SW 1271 (cell line): Measurements from ENCODE around the gene ERC2.
"Not testable (repeated sequence)": the region's sequence is repeated elsewhere in the genome, so short reads cannot be mapped to it uniquely, and the experiment has no call there.

Experiments
- DNase-seq, 2 experiments: peaks; one replicate each; lab custom pipeline; 2025; lab: John Stamatoyannopoulos, UW

The ERC2 gene

GRCh38 chr3:56064684-56065083, 403.6 kb downstream of the ERC2 start:
- DNase-seq = no peak

- no peak for DNase-seq
Measured at GRCh38 chr3:56061279-56061626, 407.0 kb downstream of the ERC2 start.

- DNase-seq = no peak
Measured at GRCh38 chr3:56060521-56061278, 407.6 kb downstream of the ERC2 start.

- DNase-seq = no peak
Measured at GRCh38 chr3:56059731-56060130, 408.5 kb downstream of the ERC2 start.

GRCh38 chr3:56055951-56056350, 412.3 kb downstream of the ERC2 start:
- no peak for DNase-seq

- DNase-seq = no peak
Measured at GRCh38 chr3:56055546-56055945, 412.7 kb downstream of the ERC2 start.

GRCh38 chr3:56054844-56055243, 413.4 kb downstream of the ERC2 start:
- DNase-seq = no peak

- no peak for DNase-seq
Measured at GRCh38 chr3:56053727-56054126, 414.5 kb downstream of the ERC2 start.

- DNase-seq = no peak
Measured at GRCh38 chr3:56052188-56052587, 416.1 kb downstream of the ERC2 start.

- no peak for DNase-seq
Measured at GRCh38 chr3:56051052-56051451, 417.2 kb downstream of the ERC2 start.

- no peak for DNase-seq
Measured at GRCh38 chr3:56048946-56049345, 419.3 kb downstream of the ERC2 start.

GRCh38 chr3:56048331-56048730, 419.9 kb downstream of the ERC2 start:
- DNase-seq = no peak

GRCh38 chr3:56042326-56042951, 425.8 kb downstream of the ERC2 start:
- peak in 1 of 2 experiments; percentile 4 for DNase-seq

- no peak for DNase-seq
Measured at GRCh38 chr3:56025326-56025725, 442.9 kb downstream of the ERC2 start.

- no peak for DNase-seq
Measured at GRCh38 chr3:56023546-56023945, 444.7 kb downstream of the ERC2 start.

- no peak for DNase-seq
Measured at GRCh38 chr3:56022619-56023018, 445.6 kb downstream of the ERC2 start.

- DNase-seq = no peak
Measured at GRCh38 chr3:56019490-56020146, 448.6 kb downstream of the ERC2 start.

GRCh38 chr3:56015374-56015773, 452.9 kb downstream of the ERC2 start:
- not testable (repeated sequence) for DNase-seq

- no peak for DNase-seq
Measured at GRCh38 chr3:56012721-56013120, 455.5 kb downstream of the ERC2 start.

GRCh38 chr3:56005196-56005805, 463.0 kb downstream of the ERC2 start:
- DNase-seq = no peak

- DNase-seq = no peak
Measured at GRCh38 chr3:56003129-56003528, 465.1 kb downstream of the ERC2 start.

GRCh38 chr3:56001991-56002390, 466.3 kb downstream of the ERC2 start:
- DNase-seq = no peak

GRCh38 chr3:56001537-56001936, 466.7 kb downstream of the ERC2 start:
- no peak for DNase-seq
